ENCODE results near the gene CD8A.

- no peak for TF ChIP-seq CTCF (IDR thresholded peaks at IDR 0.05)
- no peak for TF ChIP-seq POLR2A (IDR thresholded peaks at IDR 0.05; ENCODE audit: low read depth)
- TF ChIP-seq EP300 (IDR thresholded peaks at IDR 0.05): no peak
- no peak for TF ChIP-seq POLR2AphosphoS5 (IDR thresholded peaks at IDR 0.05)
These were observed 10.3 kb upstream of the CD8A start for GRCh38 chr2:86800856-86801567.

Data from esophagus muscularis mucosa (tissue), 4 donors.